GM19351 (cell line): Measurements from ENCODE around the gene SLC38A3.
"Not testable (repeated sequence)": the region's sequence is repeated elsewhere in the genome, so short reads cannot be mapped to it uniquely, and the experiment has no call there.

Experiments
- ATAC-seq: cut with Tn5 transposase; IDR thresholded peaks from one replicate; pipeline ENCODE4 v1.9.1; 2021; ENCODE audit warnings: mild to moderate bottlenecking, moderate library complexity; ENCODE audit not compliant: unreplicated experiment

Gene SLC38A3

GRCh38 chr3:50229490-50229889 lies 24.4 kb downstream of the SLC38A3 start:
- ATAC-seq: no peak

- no peak for ATAC-seq
Measured at GRCh38 chr3:50230104-50230793, 25.2 kb downstream of the SLC38A3 start.

GRCh38 chr3:50230794-50231125 lies 25.7 kb downstream of the SLC38A3 start:
- no peak for ATAC-seq

DNA sequence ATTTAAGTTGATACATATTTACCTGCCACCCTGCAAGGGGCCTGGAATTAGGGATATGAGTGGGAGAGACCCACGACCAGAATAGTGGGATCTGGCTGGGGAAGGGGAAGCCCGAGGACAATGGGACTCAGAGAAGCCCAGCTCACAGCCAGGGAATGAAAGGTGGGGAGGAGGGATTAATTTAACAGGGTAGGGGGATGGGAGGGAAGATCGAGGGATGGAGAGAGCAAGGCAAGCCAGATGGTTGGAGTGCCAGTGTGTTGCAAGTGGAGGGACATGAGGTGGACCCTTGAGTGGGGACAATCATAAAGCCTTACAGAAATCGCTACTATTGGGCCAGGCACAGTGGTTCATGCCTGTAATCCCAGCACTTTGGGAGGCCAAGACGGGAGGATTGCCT lies 26.5 kb downstream of the SLC38A3 start:
- no peak for ATAC-seq

DNA sequence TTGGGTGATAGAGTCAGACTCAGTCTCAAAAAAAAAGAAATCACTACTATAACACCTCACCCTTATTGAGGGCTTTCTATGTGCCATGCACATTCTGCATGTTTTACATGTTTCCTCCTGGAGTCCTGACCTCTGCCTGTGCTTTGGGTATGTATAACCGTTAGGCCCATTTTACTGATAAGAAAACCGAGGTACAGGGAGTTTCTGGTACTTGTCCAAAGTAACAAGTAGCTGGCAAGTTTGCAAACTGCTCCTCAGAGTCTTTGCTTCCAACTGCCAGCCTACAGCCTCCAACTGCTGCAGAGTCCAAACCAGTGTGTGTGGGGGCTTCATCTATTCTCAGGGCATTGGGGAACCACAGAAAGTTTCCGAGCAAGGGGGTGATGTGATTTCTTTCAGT lies 27.2 kb downstream of the SLC38A3 start:
- no peak for ATAC-seq

GRCh38 chr3:50233176-50233575 lies 28.1 kb downstream of the SLC38A3 start:
- ATAC-seq: no peak

DNA sequence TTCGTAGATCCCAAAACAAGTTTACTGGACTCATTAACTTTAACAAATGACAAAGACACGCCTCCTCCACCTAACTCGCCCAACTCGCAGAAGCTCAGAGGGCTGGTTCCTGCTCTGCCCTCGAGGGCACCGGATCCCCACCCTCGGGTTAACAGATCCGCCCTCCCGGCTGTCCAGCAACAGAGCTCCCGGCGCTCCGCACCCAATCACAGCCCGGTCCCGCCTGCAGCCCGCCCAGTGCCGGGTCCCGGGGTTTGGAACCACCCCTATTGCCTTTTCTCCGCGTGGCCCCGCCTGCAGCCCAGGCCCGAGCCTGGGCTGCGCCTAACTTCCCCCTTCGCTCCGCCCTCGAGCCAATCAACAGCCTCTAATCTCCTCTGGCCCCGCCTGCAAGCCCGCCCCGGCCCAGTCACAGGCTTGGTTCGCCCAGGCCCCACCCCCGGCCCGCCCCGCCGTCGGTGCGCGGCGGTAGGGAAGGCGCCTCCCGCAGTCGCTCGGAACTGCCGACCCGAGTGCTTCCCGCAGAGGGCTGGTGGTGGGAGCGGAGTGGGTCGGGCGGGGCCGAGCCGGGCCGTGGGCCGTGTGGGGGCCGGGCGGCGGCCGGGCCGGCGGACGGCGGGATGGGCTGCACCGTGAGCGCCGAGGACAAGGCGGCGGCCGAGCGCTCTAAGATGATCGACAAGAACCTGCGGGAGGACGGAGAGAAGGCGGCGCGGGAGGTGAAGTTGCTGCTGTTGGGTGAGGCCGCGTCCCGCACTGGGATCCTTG lies 30.8 kb downstream of the SLC38A3 start, which contains the start of gene GNAI2:
TSS of gene GNAI2 (plus strand) at position 489 of the 768 bp plus-strand sequence. CDS start at position 621, 132 bp downstream.
- ATAC-seq: peak; percentile 95

DNA sequence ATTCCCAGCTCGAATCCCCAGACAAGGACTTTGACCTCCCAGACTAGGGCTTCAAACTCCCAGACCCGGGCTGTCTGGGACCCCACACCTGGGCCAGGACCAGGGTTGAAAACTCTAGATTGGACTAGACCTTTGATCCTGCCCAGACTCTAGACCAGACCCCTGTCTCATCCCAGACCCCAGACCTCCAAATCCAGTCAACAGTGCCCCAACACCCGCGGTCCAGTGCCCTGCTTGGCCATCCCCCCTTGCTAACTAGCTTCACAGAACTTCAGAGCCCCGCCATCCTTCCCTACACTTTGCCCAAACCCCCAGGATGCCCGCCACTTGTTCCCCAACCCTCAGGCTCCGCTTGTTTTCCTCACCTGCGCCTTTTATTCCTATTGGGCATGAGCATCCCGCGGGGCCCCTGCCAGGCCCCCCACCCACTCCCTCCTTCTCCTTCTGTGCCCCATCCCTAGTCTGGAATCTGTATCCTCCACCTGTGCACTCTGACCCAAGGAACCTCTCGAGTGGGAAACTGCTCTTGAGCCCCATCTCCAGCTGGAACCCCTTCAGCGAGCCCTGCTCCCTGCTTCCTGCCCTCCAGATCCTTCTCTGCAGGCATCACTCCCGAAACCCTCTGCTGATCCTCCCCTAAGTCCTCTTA lies 31.5 kb downstream of the SLC38A3 start:
- no peak for ATAC-seq

DNA sequence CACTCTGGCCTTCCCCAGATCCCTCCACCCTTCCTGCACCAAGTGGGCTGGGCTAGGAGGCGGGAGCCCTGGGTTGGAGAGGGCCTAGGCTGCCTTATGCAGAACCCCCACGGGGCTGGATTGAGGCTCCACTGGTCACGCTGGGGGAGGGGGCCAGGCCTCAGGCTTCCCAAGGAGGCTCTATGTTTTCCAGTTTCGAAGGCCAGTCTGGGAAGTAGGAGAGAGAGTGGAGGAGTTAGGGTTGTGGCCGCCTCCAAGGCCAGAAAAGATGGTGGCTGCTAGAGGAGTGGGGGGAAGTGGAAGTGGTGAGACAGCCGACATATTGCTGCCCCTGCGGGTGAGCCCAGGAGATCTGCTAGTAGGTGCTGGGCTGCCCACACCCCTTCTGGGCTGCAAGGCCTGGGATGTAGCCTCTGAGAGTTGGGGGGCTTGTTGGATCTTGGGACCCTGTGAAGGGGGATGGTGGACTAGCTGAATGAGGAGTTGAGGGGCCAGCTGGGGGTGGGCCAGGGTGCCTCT lies 32.1 kb downstream of the SLC38A3 start:
- no peak for ATAC-seq

DNA sequence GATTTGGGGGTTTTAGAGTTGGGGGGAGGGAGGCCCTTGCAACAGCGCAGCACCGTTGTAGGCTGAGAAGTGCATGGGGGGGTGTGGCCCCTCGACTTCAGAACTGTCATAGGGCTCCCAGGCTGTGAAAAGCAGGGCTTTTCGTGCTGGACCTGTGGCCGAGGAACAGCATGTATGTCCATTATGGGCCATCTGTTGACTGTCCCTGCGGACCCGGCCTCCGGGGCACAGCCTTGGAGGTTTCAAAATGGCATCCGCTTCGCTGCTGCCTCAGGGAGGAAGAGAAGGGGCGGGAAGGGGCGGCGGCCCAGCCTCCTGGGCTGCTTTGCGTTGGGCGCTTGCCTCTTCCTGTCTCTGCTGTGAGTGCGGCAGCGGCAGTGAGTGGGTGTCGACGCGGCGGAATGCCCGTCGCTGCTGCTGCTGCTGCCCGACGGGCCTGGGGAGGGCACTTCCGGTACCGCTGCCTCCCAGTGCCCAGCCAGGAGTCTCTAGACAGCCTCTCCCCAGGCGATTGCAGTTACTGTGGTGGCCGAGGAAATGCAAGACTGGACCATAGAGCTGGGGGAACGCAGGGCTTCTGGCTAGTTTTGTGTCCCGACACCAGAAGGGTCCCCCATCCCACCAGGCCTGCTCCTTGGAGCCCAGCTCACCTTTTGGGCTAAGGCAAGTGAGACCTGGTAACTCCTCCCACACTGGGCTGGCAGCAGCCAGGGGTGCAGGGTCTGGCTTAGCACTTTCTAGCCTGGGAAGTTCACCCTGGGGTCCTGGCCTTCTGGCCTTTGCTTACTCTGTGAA lies 32.9 kb downstream of the SLC38A3 start:
- peak; percentile 33 for ATAC-seq

DNA sequence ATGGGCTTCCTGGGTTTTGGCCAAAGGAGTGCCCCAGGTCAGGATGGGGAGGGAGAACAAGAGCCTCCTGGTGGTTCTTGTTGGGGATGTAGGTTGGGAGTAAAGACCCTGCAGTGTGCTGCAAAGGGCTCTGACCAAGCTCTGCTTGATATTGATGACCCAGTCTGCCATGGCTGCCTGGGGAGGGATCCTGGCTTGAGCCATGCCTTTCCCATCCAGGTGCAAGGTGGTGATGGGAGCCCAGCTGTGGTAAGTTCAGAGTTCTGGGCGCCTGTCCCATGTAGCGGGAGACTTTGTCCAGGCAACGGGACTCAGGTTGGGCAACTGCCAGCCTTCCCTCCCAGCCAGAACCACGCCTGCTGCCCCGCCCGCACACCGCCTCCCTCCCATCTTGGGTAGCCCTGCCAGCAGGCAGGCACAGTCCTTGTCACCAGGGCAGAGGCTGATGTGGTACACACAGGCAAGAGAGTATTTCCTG lies 33.5 kb downstream of the SLC38A3 start:
- ATAC-seq: no peak

- ATAC-seq: no peak
Measured at GRCh38 chr3:50239649-50240048, 34.6 kb downstream of the SLC38A3 start.

GRCh38 chr3:50241163-50241562 lies 36.1 kb downstream of the SLC38A3 start:
- no peak for ATAC-seq

DNA sequence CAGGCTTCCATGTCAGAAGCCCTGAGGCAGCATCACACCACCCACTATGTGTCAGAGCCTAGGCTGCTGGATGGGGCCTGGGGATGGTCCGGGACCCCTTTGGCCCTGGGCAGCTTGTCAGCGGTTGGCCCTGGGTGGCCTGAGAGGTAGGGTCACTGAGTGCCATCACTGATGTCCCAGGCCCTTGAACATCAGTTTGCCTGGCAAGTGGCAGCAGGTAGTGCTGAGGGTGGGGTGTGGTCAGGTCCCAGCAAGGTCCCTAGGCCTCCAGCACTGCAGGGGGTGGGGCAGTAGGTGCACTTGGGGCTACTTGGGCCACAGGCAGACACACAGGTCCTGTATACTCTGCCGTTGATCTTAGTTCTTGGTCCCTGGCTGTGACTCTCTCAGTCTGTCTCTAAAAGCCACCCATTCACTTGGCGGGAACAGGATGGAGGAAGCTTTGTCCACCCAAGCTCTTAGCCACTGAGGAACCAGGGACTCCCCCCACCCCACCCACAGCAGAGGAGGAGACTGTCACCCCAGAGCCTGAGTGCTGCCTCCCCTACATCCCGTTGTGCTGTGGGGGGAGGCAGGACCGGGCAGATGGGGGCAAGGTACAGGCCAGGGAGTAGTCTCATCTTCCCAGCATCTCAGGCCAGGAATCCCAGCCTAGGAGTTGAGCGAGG lies 36.8 kb downstream of the SLC38A3 start:
- ATAC-seq: no peak

DNA sequence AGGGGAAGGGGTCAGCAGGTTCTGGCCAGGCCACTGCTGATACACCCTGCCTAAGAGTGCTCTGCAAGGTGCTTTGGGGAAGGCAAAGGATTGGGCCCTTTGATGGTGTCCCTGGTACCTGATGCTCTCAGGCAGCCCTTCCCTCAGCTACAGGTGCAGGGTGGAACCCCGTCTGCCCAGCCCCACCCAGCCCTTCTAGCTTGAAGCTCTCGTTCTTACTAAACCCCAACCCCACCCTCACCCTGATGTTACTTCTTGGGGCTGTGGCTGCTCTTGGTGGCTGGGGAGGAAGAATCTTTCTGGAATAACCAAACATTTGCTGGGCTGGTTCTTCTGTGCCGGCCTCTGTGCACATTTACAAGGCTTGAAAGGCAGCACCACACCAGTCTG lies 37.3 kb downstream of the SLC38A3 start:
- no peak for ATAC-seq

DNA sequence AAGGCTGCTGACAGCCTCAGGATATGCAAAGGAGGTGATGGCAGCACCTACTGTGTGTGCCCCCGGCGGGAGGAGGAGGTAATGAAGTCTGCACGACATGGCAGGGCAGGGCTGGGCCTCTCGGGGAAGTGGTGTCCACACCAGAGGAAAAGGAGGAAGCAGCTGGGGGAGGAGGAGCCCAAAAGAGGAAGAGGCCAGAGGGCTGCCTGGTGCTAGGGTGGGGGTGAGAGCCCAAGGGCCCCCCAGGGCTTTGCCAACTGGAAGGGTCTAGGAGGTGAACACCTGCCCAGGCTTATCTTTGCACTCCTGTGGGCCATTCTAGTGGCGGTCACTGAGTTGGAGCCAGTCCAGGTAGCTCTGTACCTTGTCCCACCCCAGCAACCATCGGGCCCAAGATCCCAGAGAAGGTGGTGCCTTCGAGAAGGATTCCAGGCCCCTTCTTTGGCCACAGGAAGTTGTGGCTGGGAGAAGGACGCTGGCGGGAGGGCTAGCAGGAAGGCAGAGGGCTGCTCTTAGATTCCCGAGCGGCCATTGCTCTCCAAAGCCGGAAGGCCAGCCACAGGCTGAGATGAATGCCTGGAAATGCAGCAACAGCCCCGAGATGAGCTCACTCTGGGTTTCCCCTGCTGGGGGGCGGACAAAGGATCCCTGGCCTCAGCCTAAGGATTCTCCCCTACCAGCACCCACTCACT lies 37.9 kb downstream of the SLC38A3 start:
- ATAC-seq: no peak

DNA sequence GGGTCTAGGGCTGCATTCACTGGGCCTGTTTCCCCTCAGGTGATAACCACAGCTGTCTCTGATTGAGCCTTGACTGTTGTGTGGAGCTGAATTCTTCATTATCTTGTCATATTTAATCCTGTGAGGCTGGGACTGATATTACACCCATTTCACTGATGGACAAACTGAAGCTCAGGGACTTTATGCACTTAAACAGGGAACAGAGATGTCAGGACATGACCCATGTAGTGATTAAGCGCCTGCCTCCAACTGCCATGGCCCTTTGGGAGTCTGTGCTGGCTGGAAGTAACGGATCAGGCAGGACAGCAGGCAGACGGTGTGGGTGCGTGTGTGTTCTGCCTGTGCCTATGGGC lies 38.4 kb downstream of the SLC38A3 start:
- ATAC-seq: no peak

GRCh38 chr3:50244813-50245212 lies 39.7 kb downstream of the SLC38A3 start:
- not testable (repeated sequence) for ATAC-seq

- ATAC-seq: no peak
Measured at GRCh38 chr3:50245251-50245745, 40.2 kb downstream of the SLC38A3 start.
